Cardiac fibroblast (primary cell): Measurements from ENCODE around the gene PRR16.
"Not testable (repeated sequence)": the region's sequence is repeated elsewhere in the genome, so short reads cannot be mapped to it uniquely, and the experiment has no call there.

Experiments
- DNase-seq, 2 donors: peaks; one replicate each; pipeline versions ENCODE4 v3.0.0 to v3.0.0-alpha.2; 2010; ENCODE audit warnings: low read depth in 2 of 2
- H3K4me3 ChIP-seq, 2 donors: replicated peaks in 1 of 2; 1 replicate in 1 of 2; 2 replicates in 1 of 2; pipeline ENCODE4 v1.5.1; 2011; ENCODE audit warnings: low read depth in 2 of 2, low read length in 2 of 2, mild to moderate bottlenecking in 2 of 2, moderate library complexity in 1 of 2
- TF ChIP-seq, protein P1 (sequence below): IDR thresholded peaks from one replicate; pipeline ENCODE4 v1.5.1; 2011; ENCODE audit warnings: low read depth, mild to moderate bottlenecking, low read length, inconsistent platforms

The PRR16 gene

DNA sequence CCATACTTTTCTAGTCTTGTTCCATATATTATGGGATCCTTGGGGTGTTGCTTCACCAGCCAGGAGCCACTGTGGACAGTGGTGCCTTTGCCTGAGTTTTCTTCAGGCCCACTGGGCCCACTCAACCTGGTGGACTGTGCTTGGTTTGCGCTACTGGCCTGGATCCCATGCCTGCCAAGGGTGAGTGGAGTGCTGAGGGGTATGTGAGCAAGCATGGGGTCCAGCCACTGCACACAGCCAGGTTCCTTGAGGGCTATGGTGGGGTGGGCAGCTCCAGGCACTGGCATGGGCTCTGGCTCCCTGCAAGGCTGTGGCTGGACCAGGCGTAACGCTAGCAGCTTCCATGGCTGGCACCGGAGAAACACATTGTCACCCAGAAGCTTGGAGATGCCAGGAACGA is 13.2 kb upstream of the PRR16 start:
- no peak for DNase-seq
- TF ChIP-seq, protein P1, sequence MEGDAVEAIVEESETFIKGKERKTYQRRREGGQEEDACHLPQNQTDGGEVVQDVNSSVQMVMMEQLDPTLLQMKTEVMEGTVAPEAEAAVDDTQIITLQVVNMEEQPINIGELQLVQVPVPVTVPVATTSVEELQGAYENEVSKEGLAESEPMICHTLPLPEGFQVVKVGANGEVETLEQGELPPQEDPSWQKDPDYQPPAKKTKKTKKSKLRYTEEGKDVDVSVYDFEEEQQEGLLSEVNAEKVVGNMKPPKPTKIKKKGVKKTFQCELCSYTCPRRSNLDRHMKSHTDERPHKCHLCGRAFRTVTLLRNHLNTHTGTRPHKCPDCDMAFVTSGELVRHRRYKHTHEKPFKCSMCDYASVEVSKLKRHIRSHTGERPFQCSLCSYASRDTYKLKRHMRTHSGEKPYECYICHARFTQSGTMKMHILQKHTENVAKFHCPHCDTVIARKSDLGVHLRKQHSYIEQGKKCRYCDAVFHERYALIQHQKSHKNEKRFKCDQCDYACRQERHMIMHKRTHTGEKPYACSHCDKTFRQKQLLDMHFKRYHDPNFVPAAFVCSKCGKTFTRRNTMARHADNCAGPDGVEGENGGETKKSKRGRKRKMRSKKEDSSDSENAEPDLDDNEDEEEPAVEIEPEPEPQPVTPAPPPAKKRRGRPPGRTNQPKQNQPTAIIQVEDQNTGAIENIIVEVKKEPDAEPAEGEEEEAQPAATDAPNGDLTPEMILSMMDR, result no peak
- no peak overlapping the region for H3K4me3 ChIP-seq

DNA sequence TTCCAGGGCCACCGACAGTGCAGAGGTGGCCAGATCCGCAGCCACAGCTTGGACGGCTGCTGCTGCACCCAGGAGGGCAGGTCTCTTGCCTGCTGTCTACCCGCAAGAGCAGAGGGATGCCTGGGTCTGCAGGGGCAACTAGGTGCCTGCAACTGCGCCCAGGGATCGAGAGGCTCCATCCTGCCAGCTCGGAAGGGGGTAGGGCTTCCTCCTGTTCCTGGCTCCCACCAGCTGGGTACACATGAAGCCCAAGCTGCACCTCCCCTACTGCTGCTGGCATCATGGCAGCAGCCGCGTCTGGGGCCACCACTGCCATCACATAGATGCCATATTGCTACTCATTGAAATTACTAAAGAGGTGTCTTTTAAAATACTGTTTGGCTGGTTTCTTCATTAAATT is 12.7 kb upstream of the PRR16 start:
- no peak overlapping the region for H3K4me3 ChIP-seq
- DNase-seq, result no peak
- TF ChIP-seq, protein P1, result no peak

DNA sequence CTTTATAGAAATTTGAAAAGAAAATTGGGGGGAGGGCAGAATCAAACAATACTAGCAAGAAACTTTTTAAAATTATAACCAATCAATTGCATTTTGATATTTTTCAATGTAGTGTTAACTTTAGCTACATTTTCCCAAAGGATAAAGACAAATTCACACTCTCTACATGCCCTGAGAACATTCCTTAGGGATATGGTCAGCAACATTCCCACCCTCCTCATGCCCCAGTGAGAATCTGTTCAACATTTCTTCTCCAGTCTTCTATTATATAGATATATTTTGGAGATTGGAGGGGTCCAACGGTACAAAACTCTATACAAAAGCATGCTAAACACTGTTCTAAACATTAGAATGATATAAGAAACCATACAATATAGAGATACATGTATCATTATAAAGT is 11.6 kb upstream of the PRR16 start:
- DNase-seq, result no peak
- no peak overlapping the region for H3K4me3 ChIP-seq
- TF ChIP-seq, protein P1, result no peak

DNA sequence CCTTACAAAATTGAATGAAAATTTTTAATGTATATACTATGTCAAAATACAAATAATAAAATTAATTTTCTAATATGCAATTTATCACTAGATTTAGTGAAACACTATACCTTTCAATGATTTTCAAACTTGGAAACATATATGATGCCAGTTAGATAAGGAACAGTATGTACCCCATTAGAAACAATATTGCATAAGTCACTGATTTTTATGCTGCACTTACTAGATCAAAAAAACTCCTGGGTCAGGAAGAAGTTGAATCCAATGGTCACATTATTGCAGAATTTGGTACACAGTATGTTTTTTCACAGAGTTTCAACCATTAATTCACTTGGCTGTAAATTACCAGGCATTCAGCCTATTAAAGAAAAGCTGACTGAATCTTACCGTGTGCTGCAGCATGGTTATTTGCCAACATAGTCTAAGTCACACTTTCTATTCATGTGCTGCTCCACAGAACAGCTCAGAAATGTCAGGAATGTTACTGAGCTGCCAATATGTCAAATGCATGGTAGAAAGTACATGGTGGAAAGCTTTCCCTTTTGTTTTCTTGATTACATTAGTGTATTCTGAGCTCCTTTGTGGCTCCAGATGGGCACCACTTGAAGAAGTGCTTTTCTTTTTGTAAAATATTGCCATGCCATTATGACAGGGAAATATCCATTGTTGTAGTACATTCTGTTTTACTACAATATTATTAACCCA is 9.9 kb upstream of the PRR16 start:
- H3K4me3 ChIP-seq, result no peak overlapping the region
- peak; percentile 92 to 93 for DNase-seq
- TF ChIP-seq, protein P1, result no peak

DNA sequence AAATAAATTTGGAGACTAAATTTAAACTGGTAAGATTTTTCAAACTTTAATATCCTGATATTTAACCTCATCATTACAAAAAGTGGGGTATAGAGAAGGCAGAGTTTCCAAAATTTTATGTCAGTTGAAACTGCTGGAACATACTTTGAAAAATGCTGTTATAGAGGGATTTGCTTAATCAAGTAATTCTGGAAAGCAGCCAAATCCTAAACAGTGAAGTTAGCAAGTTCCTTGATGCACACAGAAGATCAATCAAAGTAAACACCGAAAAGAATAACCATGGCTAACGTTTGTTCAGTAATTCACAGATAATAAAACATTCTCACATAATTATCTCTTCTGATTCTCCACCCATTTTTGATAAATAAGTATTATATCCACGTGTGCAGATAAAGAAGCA is 8.1 kb upstream of the PRR16 start:
- no peak overlapping the region for H3K4me3 ChIP-seq
- TF ChIP-seq, protein P1, result no peak
- peak in 1 of 2 donors; percentile 21 for DNase-seq

DNA sequence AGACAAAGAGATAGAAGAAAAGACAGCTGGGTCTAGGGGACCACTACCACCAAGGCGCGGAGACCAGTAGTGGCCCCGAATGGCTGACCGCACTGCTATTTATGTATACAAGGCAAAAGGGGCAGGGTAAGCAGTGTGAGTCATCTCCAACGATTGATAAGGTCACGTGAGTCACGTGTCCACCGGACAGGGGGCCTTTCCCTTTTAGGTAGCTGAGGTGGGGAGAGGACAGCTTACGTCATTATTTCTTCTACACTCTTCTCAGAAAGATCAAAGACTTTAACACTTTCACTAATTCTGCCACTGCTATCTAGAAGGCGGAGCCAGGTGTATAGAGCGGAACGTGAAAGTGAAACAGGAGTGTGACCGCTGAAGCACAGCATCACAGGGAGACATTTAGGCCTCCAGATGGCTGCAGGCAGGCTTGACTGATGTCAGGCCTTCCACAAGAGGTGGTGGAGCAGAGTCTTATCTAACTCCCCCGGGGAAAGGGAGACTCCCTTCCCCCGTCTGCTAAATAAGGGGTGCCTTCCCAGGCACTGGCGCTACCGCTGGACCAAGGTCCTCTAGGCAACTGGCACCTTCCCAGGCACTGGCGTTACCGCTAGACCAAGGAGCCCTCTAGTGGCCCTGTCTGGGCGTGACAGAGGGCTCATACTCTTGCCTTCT is 6.1 kb upstream of the PRR16 start:
- TF ChIP-seq, protein P1, result peak; percentile 72
- H3K4me3 ChIP-seq, result peak overlapping the region; percentile 29 to 39
- DNase-seq, result peak; percentile 80 to 85

DNA sequence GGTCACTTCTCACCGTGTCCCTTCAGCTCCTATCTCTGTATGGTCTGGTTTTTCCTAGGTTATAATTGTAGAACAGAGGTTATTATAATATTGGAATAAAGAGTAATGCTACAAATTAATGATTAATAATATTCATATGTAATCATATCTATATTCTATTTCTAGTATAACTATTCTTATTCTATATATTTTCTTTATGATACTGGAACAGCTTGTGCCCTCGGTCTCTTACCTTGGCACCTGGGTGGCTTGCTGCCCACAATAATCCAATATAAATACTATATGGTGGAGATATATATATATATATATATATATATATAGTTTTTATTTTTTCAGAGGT is 5.6 kb upstream of the PRR16 start:
- not testable (repeated sequence) for H3K4me3 ChIP-seq, DNase-seq
